SK-N-SH (cell line): ENCODE measurements around the gene SHANK1. TPM values are rescaled to one million over a fixed set of nuclear protein-coding genes. Genes with fewer than 3 reads are reported as not detected.

Source experiments
- CTCF ChIA-PET: fragments of 300-600, 350-600 bp; formaldehyde crosslinking; extraction: SDS; loops from one replicate; lab custom pipeline; 2021; lab: Yijun Ruan, JAX
- POLR2A ChIA-PET: fragments of 350-600 bp; sonication (Branson Sonifier 250); formaldehyde crosslinking; extraction: SDS; loops from one replicate; lab custom pipeline; 2020; ENCODE audit warnings: antibody characterized with exemption, inconsistent platforms; lab: Yijun Ruan, JAX
- DNase-seq: peaks from one replicate; pipeline ENCODE4 v3.0.0; 2012
- H2AFZ ChIP-seq: fragments of 200-600 bp; sonication (generic); 2 replicates; pipeline ENCODE4 v1.8.1; 2016; ENCODE audit warnings: antibody characterized with exemption, mild to moderate bottlenecking, low read depth
- H3F3A ChIP-seq: fragments of 200-600 bp; sonication (generic); replicated peaks from 2 replicates; pipeline ENCODE3; 2016; ENCODE audit warnings: antibody characterized with exemption, mild to moderate bottlenecking; ENCODE audit not compliant: insufficient read depth
- H3K27ac ChIP-seq, 2 experiments: fragments of 200-500 bp in 1 of 2; fragments of 200-600 bp in 1 of 2; sonication (Bioruptor generic) in 1 of 2; sonication (generic), shearing (Covaris generic) in 1 of 2; 2 replicates each; pipeline versions ENCODE4 v1.5.1 to v1.6.1; 2014 to 2016; ENCODE audit warnings: low read depth in 2 of 2, inconsistent platforms in 1 of 2, low read length in 1 of 2, mild to moderate bottlenecking in 1 of 2, mixed read lengths in 1 of 2
- H3K27me3 ChIP-seq: fragments of 200-600 bp; sonication (generic), shearing (Covaris generic); 2 replicates; pipeline ENCODE4 v1.6.1; 2016; ENCODE audit warnings: mixed run types; ENCODE audit not compliant: insufficient read depth
- H3K36me3 ChIP-seq, 2 experiments: fragments of 200-500 bp in 1 of 2; fragments of 200-600 bp in 1 of 2; sonication (Bioruptor generic) in 1 of 2; sonication (generic) in 1 of 2; replicated peaks in 1 of 2; 2 replicates each; pipeline versions ENCODE3 to v1.5.1; 2014 to 2016; ENCODE audit warnings: low read length in 1 of 2, mild to moderate bottlenecking in 1 of 2; ENCODE audit not compliant: insufficient read depth in 2 of 2, control insufficient read depth in 1 of 2
- H3K4me1 ChIP-seq, 2 experiments: fragments of 200-500 bp in 1 of 2; fragments of 200-600 bp in 1 of 2; sonication (Bioruptor generic) in 1 of 2; sonication (generic), shearing (Covaris generic) in 1 of 2; 2 replicates each; pipeline versions ENCODE4 v1.5.1 to v1.6.1; 2014 to 2016; ENCODE audit warnings: low read depth in 1 of 2, low read length in 1 of 2, mixed run types in 1 of 2; ENCODE audit not compliant: insufficient read depth in 2 of 2, control insufficient read depth in 1 of 2
- H3K4me2 ChIP-seq: fragments of 200-600 bp; sonication (generic), shearing (Covaris generic); 2 replicates; pipeline ENCODE4 v1.6.1; 2017; ENCODE audit warnings: mixed run types
- H3K4me3 ChIP-seq, 2 experiments: fragments of 200-500 bp in 1 of 2; fragments of 200-600 bp in 1 of 2; sonication (Bioruptor generic) in 1 of 2; sonication (generic), shearing (Covaris generic) in 1 of 2; 2 replicates each; pipeline versions ENCODE4 v1.5.1 to v1.8.1; 2014 to 2016; ENCODE audit warnings: low read depth in 2 of 2, inconsistent platforms in 1 of 2, low read length in 1 of 2, mild to moderate bottlenecking in 1 of 2, mixed read lengths in 1 of 2, moderate library complexity in 1 of 2
- H3K79me2 ChIP-seq: fragments of 200-600 bp; sonication (generic); 2 replicates; pipeline ENCODE4 v1.8.1; 2017; ENCODE audit warnings: mild to moderate bottlenecking; ENCODE audit not compliant: insufficient read depth
- H3K9ac ChIP-seq: fragments of 200-600 bp; sonication (generic); 2 replicates; pipeline ENCODE4 v1.6.1; 2017; ENCODE audit warnings: mixed run types
- H3K9me2 ChIP-seq: fragments of 200-600 bp; sonication (generic); 2 replicates; pipeline ENCODE4 v1.6.1; 2017; ENCODE audit warnings: mixed run types
- H3K9me3 ChIP-seq: fragments of 200-600 bp; sonication (generic); 2 replicates; pipeline ENCODE4 v1.6.1; 2017; ENCODE audit warnings: mixed run types, mild to moderate bottlenecking, moderate library complexity
- H4K20me1 ChIP-seq: fragments of 200-600 bp; sonication (generic); 2 replicates; pipeline ENCODE4 v1.6.1; 2017; ENCODE audit warnings: mild to moderate bottlenecking, mixed run types; ENCODE audit not compliant: insufficient read depth
- CHD2 ChIP-seq: fragments of 150-350 bp; IDR thresholded peaks from 2 replicates; pipeline ENCODE4 v1.6.1; 2018; ENCODE audit warnings: low read length; ENCODE audit not compliant: partially characterized antibody
- ELF1 ChIP-seq: IDR thresholded peaks from 2 replicates; pipeline ENCODE4 v1.4.0; 2012
- FOXM1 ChIP-seq: IDR thresholded peaks from 2 replicates; pipeline ENCODE4 v1.4.0; 2012; ENCODE audit warnings: low read depth, mild to moderate bottlenecking
- GABPA ChIP-seq: IDR thresholded peaks from 2 replicates; pipeline ENCODE4 v1.4.0; 2012; ENCODE audit warnings: low read depth, mild to moderate bottlenecking
- IRF3 ChIP-seq: fragments of 150-350 bp; IDR thresholded peaks from 2 replicates; pipeline ENCODE4 v1.6.1; 2016; ENCODE audit warnings: mild to moderate bottlenecking, low read depth, low read length
- NFIC ChIP-seq: IDR thresholded peaks from 2 replicates; pipeline ENCODE4 v1.4.0; 2012; ENCODE audit warnings: borderline replicate concordance
- NRF1 ChIP-seq: IDR thresholded peaks from 2 replicates; pipeline ENCODE4 v1.6.1; 2012; ENCODE audit warnings: low read depth, mild to moderate bottlenecking, low read length
- POLR2AphosphoS5 ChIP-seq: IDR thresholded peaks from 2 replicates; pipeline ENCODE4 v1.6.1; 2012; ENCODE audit warnings: low read depth, low read length
- REST ChIP-seq: IDR thresholded peaks from 2 replicates; pipeline ENCODE4 v1.6.1; 2012; ENCODE audit warnings: mild to moderate bottlenecking, low read depth, low read length, moderate library complexity
- RFX5 ChIP-seq: IDR thresholded peaks from 2 replicates; pipeline ENCODE4 v1.6.1; 2012; ENCODE audit warnings: mild to moderate bottlenecking, improper control_type of control experiment, low read length
- SMC3 ChIP-seq: IDR thresholded peaks from 2 replicates; pipeline ENCODE4 v1.6.1; 2012; ENCODE audit warnings: low read depth, low read length, improper control_type of control experiment
- USF1 ChIP-seq: IDR thresholded peaks from 2 replicates; pipeline ENCODE4 v1.4.0; 2012; ENCODE audit warnings: low read depth, borderline replicate concordance
- USF2 ChIP-seq: fragments of 150-350 bp; IDR thresholded peaks from 2 replicates; pipeline ENCODE4 v1.6.1; 2017; ENCODE audit warnings: antibody characterized with exemption, low read length, low read depth, borderline replicate concordance
- YY1 ChIP-seq: IDR thresholded peaks from 2 replicates; pipeline ENCODE4 v1.4.0; 2012; ENCODE audit warnings: low read depth, mild to moderate bottlenecking
- WGBS: methylation state at CpG from one replicate; pipeline ENCODE4 v1.1.6; 2017; ENCODE audit warnings: low lambda C conversion rate; 5-methylcytosine and 5-hydroxymethylcytosine counted together
- polyA plus RNA-seq, 3 experiments: library from polyadenylated mRNA; depleted of rRNA; stranded (reverse); fragments of >200 nt; gene quantifications; 2 replicates each; pipeline ENCODE4 v1.2.3, GENCODE V29; 2012

SHANK1 gene
- polyA plus RNA-seq, 1 of the 3 experiments (the other 2 are of a cell fraction) = 0.28 TPM

GRCh38 chr19:50629194-50629593 lies 90.4 kb downstream of the SHANK1 start:
- Histone ChIP-seq H2AFZ (no peak overlapping the region), H3F3A (no peaks in the 10 kb centered on the region), H3K79me2 (no peaks in the 10 kb centered on the region), H3K4me1 (no peaks in the 10 kb centered on the region), H3K4me3 (no peak overlapping the region), H4K20me1 (no peaks in the 10 kb centered on the region), H3K4me2 (no peak overlapping the region), H3K27ac (no peak overlapping the region), H3K9ac (no peak overlapping the region), H3K36me3 (no peaks in the 10 kb centered on the region), H3K27me3 (no peaks in the 10 kb centered on the region; the same call in 1 of the 2 replicates), H3K9me2 (no peaks in the 10 kb centered on the region), H3K9me3 (no peaks in the 10 kb centered on the region; the same call in 1 of the 2 replicates)
- WGBS = 53% methylated on average over 17 of the region's 20 CpGs
- no peak for DNase-seq
- TF ChIP-seq YY1 (no peak), ELF1 (no peak), IRF3 (no peak), FOXM1 (no peak)
- ChIA-PET CTCF (interaction anchor here (1.8 to 2.4 kb wide), 2 partner anchors 21 to 154 kb away, joined by 5 to 8 read pairs; no protein-coding TSS in a partner anchor), POLR2A (no interaction called here)

GRCh38 chr19:50628551-50628950 lies 91.1 kb downstream of the SHANK1 start:
- Histone ChIP-seq H2AFZ (no peak overlapping the region), H4K20me1 (no peaks in the 10 kb centered on the region), H3K27ac (no peak overlapping the region), H3K4me3 (no peak overlapping the region), H3K9ac (no peak overlapping the region), H3K9me3 (no peaks in the 10 kb centered on the region), H3K9me2 (no peaks in the 10 kb centered on the region), H3K79me2 (no peaks in the 10 kb centered on the region), H3K36me3 (no peaks in the 10 kb centered on the region), H3F3A (no peaks in the 10 kb centered on the region), H3K4me1 (no peaks in the 10 kb centered on the region), H3K4me2 (no peak overlapping the region), H3K27me3 (no peaks in the 10 kb centered on the region; the same call in 1 of the 2 replicates)
- CTCF ChIA-PET = no interaction called here
- no peak for DNase-seq
- TF ChIP-seq CHD2 (no peak), NFIC (no peak), NRF1 (no peak), IRF3 (no peak), REST (no peak), FOXM1 (no peak), USF2 (no peak), POLR2AphosphoS5 (no peak), RFX5 (no peak), USF1 (no peak), SMC3 (no peak), GABPA (no peak)
- POLR2A ChIA-PET = no interaction called here
- 87% methylated on average over 7 of the region's 7 CpGs for WGBS
